Natural killer cell (primary cell): ENCODE data around the gene PSME4. TPM values are rescaled to one million over a fixed set of nuclear protein-coding genes. Genes with fewer than 3 reads are reported as not detected.
A peak's percentile ranks its signal among the peaks of the same experiment; 100 is the strongest.

Experiments used
- ATAC-seq, 3 donors: fragments of 150-1000 bp in 2 of 3; fragments of 200-7000 bp in 1 of 3; cut with Tn5 transposase; 1 replicate in 1 of 3; 2 replicates in 2 of 3; pipeline ENCODE4 v1.10.0; 2021; ENCODE audit warnings: mild to moderate bottlenecking in 2 of 3, moderate library complexity in 2 of 3
- DNase-seq, 2 donors: peaks; one replicate each; pipeline versions ENCODE4 v3.0.0 to v3.0.0-alpha.2; 2013 to 2021; ENCODE audit warnings: mixed read lengths in 1 of 2
- H3K27ac ChIP-seq: one replicate; pipeline ENCODE4 v1.5.1; 2013; ENCODE audit warnings: mild to moderate bottlenecking, low read length
- H3K27me3 ChIP-seq: one replicate; pipeline ENCODE4 v1.6.1; 2013; ENCODE audit warnings: low read length; ENCODE audit not compliant: control insufficient read depth, insufficient read depth
- H3K36me3 ChIP-seq: one replicate; pipeline ENCODE4 v1.6.1; 2013; ENCODE audit warnings: low read length; ENCODE audit not compliant: control insufficient read depth, insufficient read depth
- H3K4me1 ChIP-seq: one replicate; pipeline ENCODE4 v1.6.1; 2013; ENCODE audit warnings: low read length; ENCODE audit not compliant: control insufficient read depth, insufficient read depth
- H3K4me3 ChIP-seq: one replicate; pipeline ENCODE4 v1.5.1; 2013; ENCODE audit warnings: low read length
- H3K9me3 ChIP-seq: one replicate; pipeline ENCODE4 v1.6.1; 2013; ENCODE audit warnings: low read length; ENCODE audit not compliant: control insufficient read depth, insufficient read depth
- H3K27ac Mint-ChIP-seq, 2 donors: one replicate each; pipeline ENCODE4 v1.8.0; 2022; ENCODE audit warnings: mild to moderate bottlenecking in 2 of 2, mixed read lengths in 2 of 2, moderate library complexity in 1 of 2
- H3K27me3 Mint-ChIP-seq, 2 donors: one replicate each; pipeline ENCODE4 v1.8.0; 2022; ENCODE audit warnings: low read depth in 2 of 2, mixed read lengths in 2 of 2
- H3K36me3 Mint-ChIP-seq: one replicate; pipeline ENCODE4 v1.8.0; 2022; ENCODE audit warnings: mixed read lengths
- H3K4me1 Mint-ChIP-seq, 2 donors: one replicate each; pipeline ENCODE4 v1.8.0; 2022; ENCODE audit warnings: mixed read lengths in 2 of 2
- H3K4me3 Mint-ChIP-seq: one replicate; pipeline ENCODE4 v1.8.0; 2022; ENCODE audit warnings: mild to moderate bottlenecking, moderate library complexity, mixed read lengths
- H3K9me3 Mint-ChIP-seq, 2 donors: one replicate each; pipeline ENCODE4 v1.8.0; 2022; ENCODE audit warnings: mixed read lengths in 2 of 2
- CTCF ChIP-seq: fragments of 200-600 bp; IDR thresholded peaks from one replicate; pipeline ENCODE4 v1.8.0; 2022; ENCODE audit warnings: antibody characterized with exemption
- WGBS: methylation state at CpG from one replicate; pipeline ENCODE4 v1.1.7; 2013; ENCODE audit warnings: missing lambda C conversion rate; ENCODE audit not compliant: insufficient coverage; 5-methylcytosine and 5-hydroxymethylcytosine counted together
- intact Hi-C: fragments of 100-400 bp; cut with micrococcal nuclease; formaldehyde crosslinking; loops from one replicate; pipeline ENCODE4 v1.14.2; 2022
- total RNA-seq, 4 donors: library from RNA; stranded (reverse); fragments of 120-200 nt in 1 of 4; gene quantifications; one replicate each; pipeline versions ENCODE4 v1.2.3 to v1.2.4, GENCODE V29; 2013 to 2022

Gene PSME4
- total RNA-seq, 3 donors from 2014 or later (not counting 1 experiment from before 2014, with no cell fraction given) = 140 to 149 (median 141) TPM

- no peaks in the 10 kb centered on the region for H3K36me3 Mint-ChIP-seq
- no peak overlapping the region for H3K4me3 Mint-ChIP-seq
- peaks cover 13% of the 10 kb centered on the region for H3K4me1 ChIP-seq
- H3K27ac ChIP-seq = no peak overlapping the region
- DNase-seq = no peak
- no peak overlapping the region for H3K4me3 ChIP-seq
- intact Hi-C loops = loop anchor here (5.0 kb wide), 1 partner anchor 37 kb away; no protein-coding TSS in a partner anchor
- peaks cover 65 to 66% of the 10 kb centered on the region in 2 donors for H3K4me1 Mint-ChIP-seq
- WGBS = 62% methylated on average over 4 of the region's 4 CpGs
- no peaks in the 10 kb centered on the region for H3K36me3 ChIP-seq
- H3K9me3 Mint-ChIP-seq = no peaks in the 10 kb centered on the region
- H3K27me3 Mint-ChIP-seq = no peaks in the 10 kb centered on the region
- peak in 1 of 3 donors; percentile 23 for ATAC-seq
- H3K27me3 ChIP-seq = no peaks in the 10 kb centered on the region
- TF ChIP-seq CTCF = no peak
- H3K27ac Mint-ChIP-seq = peak overlapping the region in 1 of 2 donors; percentile 49
- H3K9me3 ChIP-seq = no peaks in the 10 kb centered on the region
These were observed 10.3 kb downstream of the PSME4 start for GRCh38 chr2:53960476-53960875.

GRCh38 chr2:53958443-53958842 is 12.3 kb downstream of the PSME4 start:
- no peak for TF ChIP-seq CTCF
- WGBS = no CpG with 5 or more reads among the region's 2 CpGs
- Histone ChIP-seq H3K4me1 (peaks cover 13% of the 10 kb centered on the region), H3K4me3 (no peak overlapping the region), H3K27ac (no peak overlapping the region), H3K36me3 (no peaks in the 10 kb centered on the region), H3K9me3 (no peaks in the 10 kb centered on the region), H3K27me3 (no peaks in the 10 kb centered on the region)
- Mint-ChIP-seq H3K36me3 (no peaks in the 10 kb centered on the region), H3K9me3 (no peaks in the 10 kb centered on the region), H3K4me1 (peaks cover 51 to 53% of the 10 kb centered on the region in 2 donors), H3K27me3 (no peaks in the 10 kb centered on the region), H3K27ac (peak overlapping the region; percentile 33 to 34), H3K4me3 (peak overlapping the region; percentile 50)
- intact Hi-C loops = no loop called here
- DNase-seq = no peak
- no peak for ATAC-seq

- Histone ChIP-seq H3K4me1 (peaks cover 9% of the 10 kb centered on the region), H3K9me3 (no peaks in the 10 kb centered on the region), H3K36me3 (peaks cover 8% of the 10 kb centered on the region), H3K4me3 (no peak overlapping the region), H3K27me3 (no peaks in the 10 kb centered on the region), H3K27ac (no peak overlapping the region)
- Mint-ChIP-seq H3K4me1 (peaks cover 38 to 51% of the 10 kb centered on the region in 2 donors), H3K9me3 (no peaks in the 10 kb centered on the region), H3K27me3 (no peaks in the 10 kb centered on the region), H3K27ac (no peak overlapping the region), H3K4me3 (no peak overlapping the region), H3K36me3 (no peaks in the 10 kb centered on the region)
- ATAC-seq (no peak), DNase-seq (no peak)
- intact Hi-C loops = no loop called here
- 97% methylated on average over 4 of the region's 4 CpGs for WGBS
- no peak for TF ChIP-seq CTCF
These were observed 18.3 kb downstream of the PSME4 start for GRCh38 chr2:53952519-53952918.

GRCh38 chr2:53949457-53949856 is 21.3 kb downstream of the PSME4 start:
- H3K27me3 Mint-ChIP-seq = no peaks in the 10 kb centered on the region
- no peaks in the 10 kb centered on the region for H3K9me3 Mint-ChIP-seq
- H3K4me1 Mint-ChIP-seq = peaks cover 53 to 56% of the 10 kb centered on the region in 2 donors
- intact Hi-C loops = no loop called here
- Histone ChIP-seq H3K4me3 (no peak overlapping the region), H3K27me3 (no peaks in the 10 kb centered on the region), H3K4me1 (peaks cover 9% of the 10 kb centered on the region), H3K36me3 (peaks cover 21% of the 10 kb centered on the region), H3K27ac (no peak overlapping the region), H3K9me3 (no peaks in the 10 kb centered on the region)
- DNase-seq (peak in 1 of 2 donors; percentile 8), ATAC-seq (peak; percentile 58 to 70 (median 66))
- no peaks in the 10 kb centered on the region for H3K36me3 Mint-ChIP-seq
- peak overlapping the region; percentile 39 to 47 for H3K27ac Mint-ChIP-seq
- TF ChIP-seq CTCF = no peak
- H3K4me3 Mint-ChIP-seq = peak overlapping the region; percentile 41
- no CpG with 5 or more reads among the region's 1 CpG for WGBS
